HepG2 (cell line): ENCODE measurements around the gene CFL1. TPM values are rescaled to one million over a fixed set of nuclear protein-coding genes. Genes with fewer than 3 reads are reported as not detected.

Experiments
- ARNT ChIP-seq: fragments of 450-650 bp; IDR thresholded peaks from 2 replicates; pipeline ENCODE4 v1.6.1; 2017
- BRF2 ChIP-seq: sonication (generic); formaldehyde crosslinking; IDR thresholded peaks from 2 replicates; pipeline ENCODE4 v1.8.1; 2022; ENCODE audit warnings: mild to moderate bottlenecking, missing genetic modification reagents
- DMAP1 ChIP-seq: IDR thresholded peaks from 2 replicates; pipeline ENCODE4 v1.6.1; 2016
- DNMT1 ChIP-seq: sonication (generic); formaldehyde crosslinking; IDR thresholded peaks from 2 replicates; pipeline ENCODE4 v1.5.1; 2020; ENCODE audit warnings: mild to moderate bottlenecking, missing genetic modification reagents
- KAT8 ChIP-seq: IDR thresholded peaks from 2 replicates; pipeline ENCODE4 v1.6.1; 2016; ENCODE audit warnings: missing genetic modification reagents, missing compliant biosample characterization
- KLF12 ChIP-seq: sonication (generic); formaldehyde crosslinking; IDR thresholded peaks from 2 replicates; pipeline ENCODE4 v1.4.0; 2020; ENCODE audit warnings: missing genetic modification reagents, borderline replicate concordance
- MAF1 ChIP-seq: sonication (generic); formaldehyde crosslinking; IDR thresholded peaks from 2 replicates; pipeline ENCODE4 v1.5.0; 2020; ENCODE audit warnings: missing genetic modification reagents, borderline replicate concordance
- NFIB ChIP-seq: sonication (generic); formaldehyde crosslinking; IDR thresholded peaks from 2 replicates; pipeline ENCODE4 v1.9.0; 2021; ENCODE audit warnings: missing genetic modification reagents, mild to moderate bottlenecking, borderline replicate concordance
- RFXANK ChIP-seq: IDR thresholded peaks from 2 replicates; pipeline ENCODE4 v1.6.1; 2016
- RFXAP ChIP-seq: sonication (generic); formaldehyde crosslinking; IDR thresholded peaks from 2 replicates; pipeline ENCODE4 v1.4.0; 2020; ENCODE audit warnings: missing genetic modification reagents, borderline replicate concordance
- YY1 ChIP-seq: IDR thresholded peaks from 2 replicates; pipeline ENCODE4 v1.6.1; 2011; ENCODE audit warnings: low read length, low read depth, moderate library complexity, mild to moderate bottlenecking; ENCODE audit not compliant: insufficient read depth, insufficient replicate concordance
- ZBTB8A ChIP-seq: sonication (generic); formaldehyde crosslinking; IDR thresholded peaks from 2 replicates; pipeline ENCODE4 v1.4.0; 2020; ENCODE audit warnings: mild to moderate bottlenecking, low read depth, missing genetic modification reagents, borderline replicate concordance
- ZC3H13 ChIP-seq: sonication (generic); formaldehyde crosslinking; IDR thresholded peaks from 2 replicates; pipeline ENCODE4 v1.8.1; 2023; ENCODE audit warnings: mild to moderate bottlenecking, missing genetic modification reagents, moderate library complexity
- ZIK1 ChIP-seq: sonication (generic); formaldehyde crosslinking; IDR thresholded peaks from 2 replicates; pipeline ENCODE4 v1.5.0; 2020; ENCODE audit warnings: mild to moderate bottlenecking, low read depth, missing genetic modification reagents, borderline replicate concordance
- ZNF205 ChIP-seq: IDR thresholded peaks from 2 replicates; pipeline ENCODE4 v1.6.1; 2018; ENCODE audit warnings: missing biosample characterization, missing genetic modification reagents
- ZNF432 ChIP-seq: sonication (generic); formaldehyde crosslinking; IDR thresholded peaks from 2 replicates; pipeline ENCODE4 v1.5.0; 2020; ENCODE audit warnings: missing genetic modification reagents, mild to moderate bottlenecking, borderline replicate concordance
- polyA plus RNA-seq, 8 experiments: library from polyadenylated mRNA; depleted of rRNA in 3 of 8; stranded (reverse) in 7 of 8; unstranded in 1 of 8; fragments of >200 nt; fragmentation: Illumina TruSeq in 4 of 8; extraction: Trizol in 4 of 8; gene quantifications; 2 replicates each; pipeline versions ENCODE4 v1.2.1 to v1.2.3, GENCODE V29; 2011 to 2016; ENCODE audit warnings: low read depth in 4 of 8, missing spikeins in 1 of 8, mixed read lengths in 1 of 8; ENCODE audit not compliant: insufficient read depth in 1 of 8
- total RNA-seq, 5 experiments: library from RNA; depleted of rRNA; stranded (reverse); fragments of >200 nt; fragmentation: Illumina TruSeq; extraction: Trizol; gene quantifications; 2 replicates each; pipeline ENCODE4 v1.2.3, GENCODE V29; 2016; ENCODE audit warnings: low read depth in 1 of 5
- TF ChIP-seq, protein P1 (sequence below): sonication (generic); formaldehyde crosslinking; IDR thresholded peaks from 2 replicates; pipeline ENCODE4 v1.9.0; 2022; ENCODE audit warnings: low read depth, missing genetic modification reagents
- TF ChIP-seq, protein P2 (sequence below): sonication (generic); formaldehyde crosslinking; IDR thresholded peaks from 2 replicates; pipeline ENCODE4 v1.4.0; 2020; ENCODE audit warnings: mild to moderate bottlenecking, missing genetic modification reagents
- TF ChIP-seq, protein P3 (sequence below): IDR thresholded peaks from 2 replicates; pipeline ENCODE4 v1.6.1; 2016; ENCODE audit warnings: low read depth, borderline replicate concordance

Gene CFL1
- total and polyA plus RNA-seq, 2 of the 13 experiments (the other 11 are each of a cell fraction or from before 2014, with no cell fraction given), result 379 to 383 TPM

GRCh38 chr11:65857853-65858680, at the start of gene CFL1 (continued):
- TF ChIP-seq ZIK1 (CRISPR knock-in tag) (peak; percentile 70; the same call in 1 of the 2 replicates), ZNF205 (CRISPR knock-in tag) (no peak), ZNF432 (CRISPR knock-in tag) (no peak), RFXAP (CRISPR knock-in tag) (no peak; the same call in 1 of the 2 replicates), DNMT1 (CRISPR knock-in tag) (no peak), YY1 (peak; percentile 69), ZBTB8A (CRISPR knock-in tag) (no peak), NFIB (CRISPR knock-in tag) (no peak), MAF1 (CRISPR knock-in tag) (no peak), BRF2 (CRISPR knock-in tag) (no peak), ZC3H13 (CRISPR knock-in tag) (peak; percentile 81; the same call in 1 of the 2 replicates), ARNT (no peak), KAT8 (CRISPR knock-in tag) (peak; percentile 92), KLF12 (CRISPR knock-in tag) (peak; percentile 100), RFXANK (0 out of 2 replicates have a peak, but pooled peaks have one; percentile 38), DMAP1 (no peak; the same call in 1 of the 2 replicates)
- TF ChIP-seq, protein P1, sequence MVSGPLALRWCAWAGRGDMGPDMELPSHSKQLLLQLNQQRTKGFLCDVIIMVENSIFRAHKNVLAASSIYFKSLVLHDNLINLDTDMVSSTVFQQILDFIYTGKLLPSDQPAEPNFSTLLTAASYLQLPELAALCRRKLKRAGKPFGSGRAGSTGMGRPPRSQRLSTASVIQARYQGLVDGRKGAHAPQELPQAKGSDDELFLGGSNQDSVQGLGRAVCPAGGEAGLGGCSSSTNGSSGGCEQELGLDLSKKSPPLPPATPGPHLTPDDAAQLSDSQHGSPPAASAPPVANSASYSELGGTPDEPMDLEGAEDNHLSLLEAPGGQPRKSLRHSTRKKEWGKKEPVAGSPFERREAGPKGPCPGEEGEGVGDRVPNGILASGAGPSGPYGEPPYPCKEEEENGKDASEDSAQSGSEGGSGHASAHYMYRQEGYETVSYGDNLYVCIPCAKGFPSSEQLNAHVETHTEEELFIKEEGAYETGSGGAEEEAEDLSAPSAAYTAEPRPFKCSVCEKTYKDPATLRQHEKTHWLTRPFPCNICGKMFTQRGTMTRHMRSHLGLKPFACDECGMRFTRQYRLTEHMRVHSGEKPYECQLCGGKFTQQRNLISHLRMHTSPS, result no peak
- TF ChIP-seq, protein P2, sequence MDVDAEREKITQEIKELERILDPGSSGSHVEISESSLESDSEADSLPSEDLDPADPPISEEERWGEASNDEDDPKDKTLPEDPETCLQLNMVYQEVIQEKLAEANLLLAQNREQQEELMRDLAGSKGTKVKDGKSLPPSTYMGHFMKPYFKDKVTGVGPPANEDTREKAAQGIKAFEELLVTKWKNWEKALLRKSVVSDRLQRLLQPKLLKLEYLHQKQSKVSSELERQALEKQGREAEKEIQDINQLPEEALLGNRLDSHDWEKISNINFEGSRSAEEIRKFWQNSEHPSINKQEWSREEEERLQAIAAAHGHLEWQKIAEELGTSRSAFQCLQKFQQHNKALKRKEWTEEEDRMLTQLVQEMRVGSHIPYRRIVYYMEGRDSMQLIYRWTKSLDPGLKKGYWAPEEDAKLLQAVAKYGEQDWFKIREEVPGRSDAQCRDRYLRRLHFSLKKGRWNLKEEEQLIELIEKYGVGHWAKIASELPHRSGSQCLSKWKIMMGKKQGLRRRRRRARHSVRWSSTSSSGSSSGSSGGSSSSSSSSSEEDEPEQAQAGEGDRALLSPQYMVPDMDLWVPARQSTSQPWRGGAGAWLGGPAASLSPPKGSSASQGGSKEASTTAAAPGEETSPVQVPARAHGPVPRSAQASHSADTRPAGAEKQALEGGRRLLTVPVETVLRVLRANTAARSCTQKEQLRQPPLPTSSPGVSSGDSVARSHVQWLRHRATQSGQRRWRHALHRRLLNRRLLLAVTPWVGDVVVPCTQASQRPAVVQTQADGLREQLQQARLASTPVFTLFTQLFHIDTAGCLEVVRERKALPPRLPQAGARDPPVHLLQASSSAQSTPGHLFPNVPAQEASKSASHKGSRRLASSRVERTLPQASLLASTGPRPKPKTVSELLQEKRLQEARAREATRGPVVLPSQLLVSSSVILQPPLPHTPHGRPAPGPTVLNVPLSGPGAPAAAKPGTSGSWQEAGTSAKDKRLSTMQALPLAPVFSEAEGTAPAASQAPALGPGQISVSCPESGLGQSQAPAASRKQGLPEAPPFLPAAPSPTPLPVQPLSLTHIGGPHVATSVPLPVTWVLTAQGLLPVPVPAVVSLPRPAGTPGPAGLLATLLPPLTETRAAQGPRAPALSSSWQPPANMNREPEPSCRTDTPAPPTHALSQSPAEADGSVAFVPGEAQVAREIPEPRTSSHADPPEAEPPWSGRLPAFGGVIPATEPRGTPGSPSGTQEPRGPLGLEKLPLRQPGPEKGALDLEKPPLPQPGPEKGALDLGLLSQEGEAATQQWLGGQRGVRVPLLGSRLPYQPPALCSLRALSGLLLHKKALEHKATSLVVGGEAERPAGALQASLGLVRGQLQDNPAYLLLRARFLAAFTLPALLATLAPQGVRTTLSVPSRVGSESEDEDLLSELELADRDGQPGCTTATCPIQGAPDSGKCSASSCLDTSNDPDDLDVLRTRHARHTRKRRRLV (CRISPR knock-in tag), result peak; percentile 69
- TF ChIP-seq, protein P3, sequence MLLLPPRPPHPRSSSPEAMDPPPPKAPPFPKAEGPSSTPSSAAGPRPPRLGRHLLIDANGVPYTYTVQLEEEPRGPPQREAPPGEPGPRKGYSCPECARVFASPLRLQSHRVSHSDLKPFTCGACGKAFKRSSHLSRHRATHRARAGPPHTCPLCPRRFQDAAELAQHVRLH, result no peak
